Testis (tissue), 2 donors: Measurements from ENCODE around the gene DYNC2LI1.

Experiments used
- POLR2A ChIP-seq: fragments of 450-650 bp; IDR thresholded peaks from one replicate; pipeline ENCODE4 v1.6.1; 2017; ENCODE audit warnings: antibody characterized with exemption, mild to moderate bottlenecking, moderate library complexity
- TF ChIP-seq, protein P1 (sequence below), 3 experiments: fragments of 450-650 bp in 2 of 3; fragments of 200-600 bp in 1 of 3; sonication (generic) in 1 of 3; IDR thresholded peaks; one replicate each; pipeline ENCODE4 v1.5.1; 2016 to 2019; ENCODE audit warnings: antibody characterized with exemption in 3 of 3, mild to moderate bottlenecking in 2 of 3, moderate library complexity in 1 of 3

DNA sequence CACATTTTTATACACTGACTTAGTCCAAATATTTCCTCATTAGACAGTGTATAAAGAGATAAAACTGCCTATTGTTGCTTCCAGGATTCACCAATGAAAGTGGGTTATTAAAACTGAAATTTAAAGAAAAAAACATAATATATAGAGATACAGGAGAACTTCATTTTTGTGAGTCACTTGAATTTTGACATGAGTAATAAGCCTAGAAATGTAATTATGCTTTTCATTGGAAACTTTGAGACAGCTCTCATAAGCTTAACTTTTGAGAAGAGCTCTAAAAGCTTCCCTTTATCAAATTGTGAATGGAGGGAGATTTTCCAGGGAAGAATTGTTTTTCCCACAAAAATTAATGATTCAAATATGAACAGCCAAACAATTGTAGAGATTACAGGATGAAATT, 14.1 kb downstream of the DYNC2LI1 start:
- TF ChIP-seq POLR2A = no peak
- TF ChIP-seq, protein P1, sequence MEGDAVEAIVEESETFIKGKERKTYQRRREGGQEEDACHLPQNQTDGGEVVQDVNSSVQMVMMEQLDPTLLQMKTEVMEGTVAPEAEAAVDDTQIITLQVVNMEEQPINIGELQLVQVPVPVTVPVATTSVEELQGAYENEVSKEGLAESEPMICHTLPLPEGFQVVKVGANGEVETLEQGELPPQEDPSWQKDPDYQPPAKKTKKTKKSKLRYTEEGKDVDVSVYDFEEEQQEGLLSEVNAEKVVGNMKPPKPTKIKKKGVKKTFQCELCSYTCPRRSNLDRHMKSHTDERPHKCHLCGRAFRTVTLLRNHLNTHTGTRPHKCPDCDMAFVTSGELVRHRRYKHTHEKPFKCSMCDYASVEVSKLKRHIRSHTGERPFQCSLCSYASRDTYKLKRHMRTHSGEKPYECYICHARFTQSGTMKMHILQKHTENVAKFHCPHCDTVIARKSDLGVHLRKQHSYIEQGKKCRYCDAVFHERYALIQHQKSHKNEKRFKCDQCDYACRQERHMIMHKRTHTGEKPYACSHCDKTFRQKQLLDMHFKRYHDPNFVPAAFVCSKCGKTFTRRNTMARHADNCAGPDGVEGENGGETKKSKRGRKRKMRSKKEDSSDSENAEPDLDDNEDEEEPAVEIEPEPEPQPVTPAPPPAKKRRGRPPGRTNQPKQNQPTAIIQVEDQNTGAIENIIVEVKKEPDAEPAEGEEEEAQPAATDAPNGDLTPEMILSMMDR (IDR thresholded peaks at IDR 0.05) = no peak
